Cardiac septum (tissue), 1 donor: Measurements from ENCODE around the gene NONO. TPM values are rescaled to one million over a fixed set of nuclear protein-coding genes. Genes with fewer than 3 reads are reported as not detected.
"Not testable (repeated sequence)": the region's sequence is repeated elsewhere in the genome, so short reads cannot be mapped to it uniquely, and the experiment has no call there.

Experiments
- DNase-seq: peaks from one replicate; pipeline ENCODE4 v3.0.0-alpha.2; 2020; ENCODE audit warnings: low spot score
- intact Hi-C: fragments of 100-400 bp; cut with DNase I; formaldehyde crosslinking; loops from one replicate; pipeline ENCODE4 v1.14.0; 2022
- total RNA-seq: library from RNA; stranded (reverse); fragmentation: NEBNext Ultra II Directional; extraction: Animal tissue kit (Norgen Biotek cat#: 25700); gene quantifications from one replicate; pipeline ENCODE4 v1.2.1, GENCODE V29; 2021
- donor health status: DM: no; HTN: no; CAD: no.

The NONO gene
- total RNA-seq, 1 donor from 2014 or later: 107 TPM

GRCh38 chrX:71349867-71350266, 66.4 kb downstream of the NONO start:
- DNase-seq, intact Hi-C loops: not testable (repeated sequence)

Other genes with a start within 250 kb of the NONO start
- gene SNX12, start 215.3 kb upstream of the NONO start, total RNA-seq: 52.7 TPM
- 37.4 TPM for gene FOXO4, start 187.8 kb upstream of the NONO start, total RNA-seq
- gene CXorf65, start 176.9 kb upstream of the NONO start, total RNA-seq: not detected
- gene IL2RG, start 172.1 kb upstream of the NONO start, total RNA-seq: 2.3 TPM
- 19.1 TPM for gene MED12, start 165.0 kb upstream of the NONO start, total RNA-seq
- gene NLGN3, start 138.8 kb upstream of the NONO start, total RNA-seq: 0.67 TPM
- not detected for gene GJB1, start 60.4 kb upstream of the NONO start, total RNA-seq
- gene ZMYM3, start 29.5 kb upstream of the NONO start, total RNA-seq: 12.7 TPM
- 85.5 TPM for gene ITGB1BP2, start 18.1 kb downstream of the NONO start, total RNA-seq
- 25.7 TPM for gene TAF1, start 82.7 kb downstream of the NONO start, total RNA-seq
- gene OGT, start 249.5 kb downstream of the NONO start, total RNA-seq: 88.0 TPM